PC-9 (cell line): ENCODE results near the gene AUTS2. TPM values are rescaled to one million over a fixed set of nuclear protein-coding genes. Genes with fewer than 3 reads are reported as not detected.

Experiments used
- BruUV-seq: library from RNA; stranded (reverse); fragments of 400-500 nt; replicated peaks from 2 replicates; lab custom pipeline; 2021; lab: Mats Ljungman, UMichigan
- CTCF ChIA-PET: fragments of 300-600 bp; sonication (Branson Sonifier 250); formaldehyde crosslinking; loops from one replicate; lab custom pipeline; 2022; ENCODE audit warnings: antibody characterized with exemption; lab: Charles Lee
- POLR2A ChIA-PET: fragments of 300-600 bp; sonication (Branson Sonifier 250); formaldehyde crosslinking; loops from one replicate; lab custom pipeline; 2022; ENCODE audit warnings: antibody characterized with exemption; ENCODE audit not compliant: unreplicated experiment; lab: Charles Lee
- DNase-seq, 2 experiments: peaks; one replicate each; pipeline versions ENCODE4 v3.0.0 to v3.0.0-alpha.2; 2015 to 2022; ENCODE audit warnings: mixed read lengths in 1 of 2
- H2AFZ ChIP-seq: fragments of 200-600 bp; sonication (generic); 2 replicates; pipeline ENCODE4 v1.8.1; 2017; ENCODE audit warnings: antibody characterized with exemption
- H3F3A ChIP-seq: fragments of 200-600 bp; sonication (generic); 2 replicates; pipeline ENCODE4 v1.8.1; 2017; ENCODE audit warnings: antibody characterized with exemption, mild to moderate bottlenecking, low read depth; ENCODE audit not compliant: insufficient read depth
- H3K27ac ChIP-seq: fragments of 200-600 bp; sonication (generic); 2 replicates; pipeline ENCODE4 v1.6.1; 2016; ENCODE audit warnings: mixed run types
- H3K27me3 ChIP-seq: fragments of 200-600 bp; sonication (generic); 2 replicates; pipeline ENCODE4 v1.6.1; 2016; ENCODE audit warnings: low read depth, mixed run types; ENCODE audit not compliant: insufficient read depth
- H3K36me3 ChIP-seq: fragments of 200-600 bp; sonication (generic); 2 replicates; pipeline ENCODE4 v1.6.1; 2016; ENCODE audit warnings: low read depth, mixed run types
- H3K4me1 ChIP-seq: fragments of 200-600 bp; sonication (generic); replicated peaks from 2 replicates; pipeline ENCODE4 v1.6.1; 2016; ENCODE audit warnings: mixed run types; ENCODE audit not compliant: insufficient read depth
- H3K4me2 ChIP-seq: fragments of 200-600 bp; sonication (generic); 2 replicates; pipeline ENCODE4 v1.6.1; 2017; ENCODE audit warnings: mixed run types
- H3K4me3 ChIP-seq: fragments of 200-600 bp; sonication (generic); 2 replicates; pipeline ENCODE4 v1.6.1; 2016; ENCODE audit warnings: mixed run types
- H3K79me2 ChIP-seq: fragments of 200-600 bp; sonication (generic); 2 replicates; pipeline ENCODE4 v1.6.1; 2017; ENCODE audit warnings: low read depth, mixed run types
- H3K9me2 ChIP-seq: fragments of 200-600 bp; sonication (generic); 2 replicates; pipeline ENCODE4 v1.8.1; 2017; ENCODE audit warnings: mild to moderate bottlenecking; ENCODE audit not compliant: insufficient read depth
- H3K9me3 ChIP-seq: fragments of 200-600 bp; sonication (generic); 2 replicates; pipeline ENCODE4 v1.8.1; 2016; ENCODE audit warnings: low read depth; ENCODE audit not compliant: insufficient read depth
- H4K20me1 ChIP-seq: fragments of 200-600 bp; sonication (generic); 2 replicates; pipeline ENCODE4 v1.8.1; 2017; ENCODE audit not compliant: insufficient read depth
- CTCF ChIP-seq: fragments of 200-600 bp; sonication (generic); conservative IDR thresholded peaks from 2 replicates; pipeline ENCODE4 v1.6.1; 2017; ENCODE audit warnings: mixed run types, antibody characterized with exemption, mild to moderate bottlenecking, moderate library complexity
- EZH2 ChIP-seq: fragments of 200-600 bp; sonication (generic); IDR thresholded peaks from 2 replicates; pipeline ENCODE4 v1.8.0; 2017; ENCODE audit warnings: antibody characterized with exemption, low read depth
- intact Hi-C: fragments of 100-400 bp; cut with micrococcal nuclease; formaldehyde crosslinking; loops from one replicate; pipeline ENCODE4 v1.10.0; 2022; ENCODE audit not compliant: unreplicated experiment
- total RNA-seq: library from RNA; stranded (reverse); gene quantifications from 2 replicates; pipeline ENCODE4 v1.2.3, GENCODE V29; 2021

The AUTS2 gene
- total RNA-seq, 1 experiment from 2014 or later, result not detected

DNA sequence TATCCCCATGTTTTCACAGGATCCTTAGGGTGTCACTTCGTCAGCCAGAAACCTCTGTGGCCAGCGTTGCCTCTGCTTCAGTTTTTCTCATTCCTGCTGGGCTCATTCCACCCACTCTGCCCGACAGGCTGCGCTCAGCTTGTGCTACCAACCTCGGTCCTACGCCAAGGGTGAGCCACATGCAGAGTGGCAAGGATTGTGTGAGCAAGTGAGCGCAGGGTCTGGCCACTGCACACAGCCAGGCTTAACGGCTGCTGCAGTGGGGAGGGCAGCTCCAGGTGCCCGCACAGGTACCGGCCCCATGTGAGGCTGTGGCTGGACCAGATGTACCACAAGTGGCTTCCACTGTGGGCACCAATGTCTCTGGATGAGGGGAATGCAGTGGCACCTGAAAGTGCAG lies 329.2 kb downstream of the AUTS2 start:
- H3K4me3 ChIP-seq, result no peak overlapping the region

GRCh38 chr7:69928621-69929020 lies 330.3 kb downstream of the AUTS2 start:
- CTCF ChIA-PET, result no interaction called here
- Histone ChIP-seq H3K27me3 (no peaks in the 10 kb centered on the region), H3K79me2 (no peaks in the 10 kb centered on the region), H3K27ac (no peak overlapping the region), H3K4me1 (no peaks in the 10 kb centered on the region), H3K4me3 (no peak overlapping the region), H3K9me2 (no peaks in the 10 kb centered on the region), H2AFZ (no peak overlapping the region), H3K36me3 (no peaks in the 10 kb centered on the region), H4K20me1 (no peaks in the 10 kb centered on the region), H3K4me2 (no peak overlapping the region), H3K9me3 (no peaks in the 10 kb centered on the region), H3F3A (no peaks in the 10 kb centered on the region)
- POLR2A ChIA-PET, result no interaction called here
- intact Hi-C loops, result no loop called here
- TF ChIP-seq EZH2, result no peak
- no peak for TF ChIP-seq CTCF
- no peak for DNase-seq
- no TSS peak for BruUV-seq

More for the DNA sequence above, 329.2 kb downstream of the AUTS2 start:
- no peaks in the 10 kb centered on the region for H3K4me1 ChIP-seq
- POLR2A ChIA-PET, result no interaction called here
- H3K27me3 ChIP-seq, result no peaks in the 10 kb centered on the region
- H2AFZ ChIP-seq, result no peak overlapping the region
- H3F3A ChIP-seq, result no peaks in the 10 kb centered on the region
- TF ChIP-seq EZH2, result no peak
- no TSS peak for BruUV-seq
- CTCF ChIA-PET, result no interaction called here
- no peak for DNase-seq
- H3K36me3 ChIP-seq, result no peaks in the 10 kb centered on the region
- H3K9me3 ChIP-seq, result no peaks in the 10 kb centered on the region
- no peak overlapping the region for H3K4me2 ChIP-seq
- H4K20me1 ChIP-seq, result no peaks in the 10 kb centered on the region
- H3K79me2 ChIP-seq, result no peaks in the 10 kb centered on the region
- intact Hi-C loops, result no loop called here
- H3K27ac ChIP-seq, result no peak overlapping the region
- no peaks in the 10 kb centered on the region for H3K9me2 ChIP-seq

DNA sequence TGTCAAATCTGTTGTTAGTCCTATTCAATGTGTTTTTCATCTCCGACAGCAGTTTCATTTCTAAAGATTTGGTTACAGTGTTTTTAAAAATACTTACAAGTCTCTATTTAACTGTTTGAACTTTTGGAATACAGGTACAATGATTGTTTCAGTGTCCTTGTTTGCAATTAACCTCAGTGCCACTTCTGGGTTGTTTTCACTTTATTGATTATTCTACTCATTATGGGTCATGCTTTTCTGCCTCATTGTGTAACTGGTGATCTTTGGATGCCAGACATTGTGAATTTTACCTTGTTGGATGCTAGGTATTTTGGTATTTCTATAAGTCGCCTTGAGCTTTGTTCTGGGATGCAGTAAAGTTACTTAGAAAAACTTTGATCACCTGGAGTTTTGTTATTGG lies 331.3 kb downstream of the AUTS2 start:
- no peak for DNase-seq
- intact Hi-C loops, result no loop called here
- CTCF ChIA-PET, result no interaction called here

More for the DNA sequence above, 331.3 kb downstream of the AUTS2 start:
- POLR2A ChIA-PET, result no interaction called here
- Histone ChIP-seq H3K36me3 (no peaks in the 10 kb centered on the region), H3K4me3 (no peak overlapping the region), H3K9me3 (no peaks in the 10 kb centered on the region), H4K20me1 (no peaks in the 10 kb centered on the region), H3F3A (no peaks in the 10 kb centered on the region), H3K4me2 (no peak overlapping the region), H3K4me1 (no peaks in the 10 kb centered on the region), H2AFZ (no peak overlapping the region), H3K27me3 (no peaks in the 10 kb centered on the region), H3K79me2 (no peaks in the 10 kb centered on the region), H3K27ac (no peak overlapping the region), H3K9me2 (no peaks in the 10 kb centered on the region)
- no TSS peak for BruUV-seq
- TF ChIP-seq CTCF (no peak), EZH2 (no peak)
